CD4-positive, alpha-beta T cell treated with Interleukin-10 for 1 hour (primary cell): ENCODE results near the gene CLNS1A.
"Not testable (repeated sequence)": the region's sequence is repeated elsewhere in the genome, so short reads cannot be mapped to it uniquely, and the experiment has no call there.

Experiments used
- DNase-seq: peaks from one replicate; pipeline ENCODE4 v3.0.0-alpha.2; 2020

CLNS1A gene, protein sequence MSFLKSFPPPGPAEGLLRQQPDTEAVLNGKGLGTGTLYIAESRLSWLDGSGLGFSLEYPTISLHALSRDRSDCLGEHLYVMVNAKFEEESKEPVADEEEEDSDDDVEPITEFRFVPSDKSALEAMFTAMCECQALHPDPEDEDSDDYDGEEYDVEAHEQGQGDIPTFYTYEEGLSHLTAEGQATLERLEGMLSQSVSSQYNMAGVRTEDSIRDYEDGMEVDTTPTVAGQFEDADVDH

DNA sequence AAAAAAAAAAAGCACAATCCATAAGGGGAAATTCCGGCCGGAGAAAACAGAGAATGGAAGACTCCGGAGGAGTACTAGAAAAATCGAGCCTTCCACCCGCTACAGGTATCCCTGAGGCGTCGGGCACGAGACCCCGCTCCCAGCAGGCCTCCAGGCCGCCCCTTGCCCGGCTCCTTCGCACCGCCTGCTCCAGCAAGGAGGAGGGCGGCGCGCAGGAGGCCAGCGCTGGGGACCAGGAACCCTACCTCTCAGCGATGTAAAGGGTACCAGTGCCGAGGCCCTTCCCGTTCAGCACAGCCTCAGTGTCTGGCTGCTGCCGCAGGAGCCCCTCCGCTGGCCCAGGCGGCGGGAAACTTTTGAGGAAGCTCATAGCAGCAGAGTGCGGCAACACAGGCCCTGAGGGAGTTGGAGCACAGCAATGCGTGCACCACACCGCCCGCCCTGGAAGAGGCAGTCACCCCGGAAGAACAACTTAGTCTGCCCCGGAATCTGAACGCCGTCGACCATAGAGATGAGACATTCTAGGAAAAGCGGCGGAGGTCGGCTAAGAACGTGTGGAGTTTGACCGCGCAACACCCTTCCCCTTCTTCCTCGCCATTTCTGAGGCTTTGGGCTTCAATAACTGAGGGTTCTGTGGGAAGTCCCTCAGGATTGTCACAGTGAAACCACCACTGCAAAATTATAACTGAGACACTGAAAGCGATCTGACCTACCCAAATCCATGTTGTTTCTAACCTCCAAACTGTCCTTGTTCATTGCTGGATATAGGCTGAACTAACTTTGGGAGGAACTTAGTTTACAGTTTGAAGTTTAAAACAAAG, at the start of gene CLNS1A:
Gene CLNS1A (minus strand): TSS at position 450 of the 821 bp plus-strand sequence. CDS start 80 bp downstream, at position 370.
- peak; percentile 81 for DNase-seq

DNA sequence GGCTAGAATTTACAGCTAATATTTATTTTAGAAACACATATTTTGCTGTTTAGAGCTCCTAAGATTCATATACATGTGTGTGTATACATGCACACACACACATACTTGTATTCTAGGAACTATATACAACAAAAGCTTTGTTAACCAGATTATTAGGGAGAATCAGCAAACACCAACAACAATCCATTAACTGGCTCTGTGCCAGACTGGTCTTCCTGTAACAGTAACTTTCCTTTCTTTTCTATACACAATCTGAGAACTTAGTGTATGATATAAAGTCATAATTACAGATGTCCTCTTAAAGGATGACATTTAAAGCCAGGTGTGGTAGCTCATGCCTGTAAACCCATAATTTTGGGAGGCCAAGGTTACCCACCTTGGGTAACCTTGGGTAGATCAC, 49.5 kb upstream of the CLNS1A start:
- DNase-seq: no peak

DNA sequence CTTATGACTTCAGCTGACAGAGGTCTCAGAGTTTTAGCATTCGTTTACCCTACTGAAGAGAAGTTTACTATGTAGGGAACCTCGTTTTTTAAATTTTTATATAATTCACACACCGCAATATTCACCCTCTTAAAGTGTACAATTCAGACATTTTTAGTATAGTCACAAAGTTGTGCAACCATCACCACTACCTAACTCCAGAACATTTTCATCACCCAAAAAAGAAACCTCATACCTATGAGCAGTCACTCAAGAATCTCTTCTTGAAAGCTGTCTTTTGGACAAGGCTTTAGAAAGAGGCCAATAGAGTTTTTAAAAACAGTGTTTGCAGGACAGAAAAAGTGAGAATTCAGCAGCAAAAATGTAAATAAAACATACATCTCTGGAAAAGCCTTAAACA, 39.5 kb upstream of the CLNS1A start:
- no peak for DNase-seq

DNA sequence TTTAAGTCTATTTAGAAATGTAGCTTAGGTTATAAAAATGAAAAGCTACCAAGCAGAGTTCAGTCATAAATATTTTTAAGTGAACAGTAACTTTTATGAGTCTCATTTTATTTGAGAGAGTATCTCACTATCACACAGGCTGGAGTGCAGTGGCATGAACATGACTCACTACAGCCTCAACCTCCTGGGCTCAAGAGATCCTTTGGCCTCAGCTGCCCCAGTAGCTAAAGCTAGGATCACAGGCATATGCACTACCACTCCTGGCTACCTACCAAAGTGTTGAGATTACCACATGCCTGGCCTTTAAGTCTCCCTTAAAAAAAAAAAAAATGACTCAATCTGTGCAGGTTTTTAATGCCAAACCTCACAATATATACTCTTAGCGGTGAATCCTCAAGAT, 34.7 kb upstream of the CLNS1A start:
- DNase-seq: no peak

DNA sequence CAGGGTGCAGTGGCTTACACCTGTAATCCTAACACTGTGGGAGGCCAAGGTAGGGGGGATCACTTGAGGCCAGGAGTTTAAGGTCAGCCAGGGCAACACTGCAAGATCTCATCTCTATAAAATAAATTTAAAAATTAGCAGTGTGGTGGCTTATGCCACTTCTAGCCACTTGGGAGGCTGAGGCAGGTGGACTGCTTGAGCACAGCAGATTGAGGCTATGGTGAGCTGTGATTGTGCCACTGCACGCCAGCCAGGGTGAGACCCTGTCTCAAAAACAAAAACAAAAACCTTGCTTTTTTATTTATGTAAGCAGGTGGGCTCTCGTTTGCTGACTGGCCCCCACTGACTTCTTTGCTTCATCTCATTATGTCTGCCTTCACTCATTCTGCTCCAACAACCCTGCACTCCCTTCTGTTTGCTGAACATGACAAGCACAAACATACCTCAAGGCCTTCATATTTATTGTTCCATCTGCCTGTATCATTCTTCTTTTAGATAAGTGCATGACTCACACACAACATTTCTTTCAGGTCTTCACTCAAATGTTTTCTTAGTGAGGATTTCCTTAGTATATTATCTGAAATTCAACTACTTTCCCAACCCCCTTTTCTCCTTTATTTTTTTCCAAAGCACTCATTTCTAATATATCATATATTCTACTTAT, 32.4 kb upstream of the CLNS1A start:
- no peak for DNase-seq

DNA sequence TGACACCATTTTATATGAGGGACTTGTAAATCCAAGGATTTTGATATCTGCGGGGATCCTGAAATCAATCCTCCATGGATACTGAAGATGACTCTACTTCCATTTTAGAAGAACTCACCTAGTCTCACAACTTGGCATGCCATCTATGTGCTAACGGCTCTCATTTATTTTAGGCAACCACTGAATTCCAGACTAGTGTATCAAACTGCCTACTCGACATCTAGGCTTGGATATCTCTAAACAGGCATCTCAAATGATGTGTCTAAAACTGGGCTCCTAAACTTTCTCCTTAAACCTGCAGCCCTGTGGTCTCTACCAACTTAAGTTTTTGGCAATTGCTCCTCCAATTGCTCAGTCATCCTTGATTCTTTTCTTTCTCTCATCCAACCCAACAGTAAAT, 31.2 kb upstream of the CLNS1A start:
- DNase-seq: no peak

DNA sequence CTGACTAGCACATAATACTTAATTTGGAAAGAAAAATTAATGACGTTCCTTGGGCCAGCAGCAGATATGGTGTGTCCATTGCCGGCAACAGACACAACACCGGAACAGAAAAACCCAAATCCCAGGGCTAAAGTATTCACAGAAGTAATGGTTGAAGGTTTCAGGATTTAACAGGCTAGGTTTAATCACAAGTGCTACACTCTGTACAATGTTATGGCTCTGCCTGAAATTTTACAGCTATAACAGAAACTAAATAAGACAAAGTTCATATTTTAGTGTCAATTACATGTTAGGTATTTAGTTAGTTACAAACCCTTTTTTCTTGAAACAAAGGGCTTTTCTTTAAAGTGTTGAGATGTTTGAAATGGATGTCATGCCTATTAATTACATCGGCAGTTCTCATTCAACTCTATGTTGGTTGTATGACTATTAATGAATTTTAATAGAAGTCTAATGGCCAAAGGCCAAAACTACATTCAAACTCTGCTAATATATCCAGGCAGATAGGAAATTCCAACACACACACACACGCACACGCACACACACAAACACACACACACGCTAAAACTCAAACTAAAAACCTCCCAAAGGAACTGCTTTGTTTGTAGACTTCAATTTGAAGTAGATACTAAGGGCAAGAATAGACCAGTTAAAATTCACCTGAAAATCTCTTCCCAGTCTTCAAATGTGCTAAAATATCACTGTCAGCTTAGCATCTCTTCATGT, 27.8 kb upstream of the CLNS1A start:
- DNase-seq: no peak

DNA sequence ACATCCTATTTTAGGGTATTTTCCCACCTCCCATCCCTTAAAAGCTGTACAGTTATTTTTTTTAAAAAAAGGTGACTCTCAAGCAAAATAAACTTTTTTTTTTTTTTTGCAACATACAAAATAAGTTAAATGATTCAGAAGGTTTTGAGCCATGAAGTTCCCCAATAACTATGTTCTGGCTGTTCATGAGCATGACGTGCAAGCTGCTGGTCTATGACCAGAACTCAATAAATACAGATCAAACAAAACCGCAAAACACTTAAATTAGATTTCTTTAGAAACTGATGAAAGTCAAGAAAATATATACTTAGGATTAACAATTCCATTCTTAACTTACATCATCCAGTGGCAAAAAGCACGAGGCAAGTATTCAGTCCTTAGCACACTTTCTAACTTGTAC, 24.1 kb upstream of the CLNS1A start:
- no peak for DNase-seq

DNA sequence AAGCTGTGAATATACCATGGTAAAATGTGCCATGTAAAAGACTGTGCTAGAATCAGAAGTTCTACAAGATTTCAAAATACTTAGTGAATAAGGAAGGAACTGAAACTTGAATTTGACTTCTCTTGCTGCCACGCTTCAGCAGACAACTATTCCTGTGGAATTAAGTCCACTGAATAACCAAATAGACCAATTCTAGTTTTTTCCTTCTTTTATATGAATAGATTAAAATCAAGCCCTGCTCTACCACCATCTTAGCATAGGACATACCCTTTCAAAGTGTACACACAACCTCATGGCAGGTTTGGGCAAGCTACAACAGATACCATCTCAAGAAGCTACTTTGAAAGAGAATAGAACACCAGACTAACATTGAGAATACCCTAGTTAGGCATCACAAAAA, 23.4 kb upstream of the CLNS1A start:
- DNase-seq: no peak

DNA sequence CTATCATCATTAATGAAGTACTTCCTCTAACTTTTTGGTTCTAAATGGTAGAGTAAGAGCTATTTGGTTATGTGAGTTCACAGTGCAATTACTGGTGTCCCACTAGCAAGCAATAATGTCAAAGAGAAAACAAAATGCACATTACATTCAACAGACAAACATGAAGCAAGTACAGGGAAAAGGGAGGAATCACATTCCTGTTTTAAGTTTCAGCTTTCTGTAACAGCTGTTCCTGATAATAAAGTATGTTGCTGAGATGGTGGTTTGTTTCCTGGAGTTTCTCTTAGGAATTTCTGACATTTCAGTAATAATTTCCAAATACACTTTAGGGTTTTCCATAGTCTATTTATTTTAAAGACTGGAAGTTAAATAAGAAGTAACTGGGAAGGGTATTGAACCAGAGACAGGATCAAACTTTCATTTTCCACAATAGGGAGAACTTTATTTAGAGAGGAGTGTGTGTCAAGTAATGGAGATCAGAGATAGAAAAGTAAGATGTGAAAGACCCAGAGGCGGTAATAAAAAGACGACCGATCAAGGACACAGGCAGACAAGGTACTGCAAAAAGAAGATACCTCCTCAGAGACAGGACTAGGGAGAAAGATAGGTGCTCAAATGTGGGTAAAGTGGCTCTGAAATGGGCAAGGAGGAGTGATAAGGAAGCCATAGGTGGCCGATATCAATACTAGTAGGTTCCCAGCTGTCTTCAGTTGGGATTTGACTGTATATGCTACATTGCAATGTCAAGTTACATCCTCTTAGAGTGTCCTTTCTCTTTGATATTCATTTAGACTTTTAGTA, 20.8 kb upstream of the CLNS1A start:
- DNase-seq: no peak

DNA sequence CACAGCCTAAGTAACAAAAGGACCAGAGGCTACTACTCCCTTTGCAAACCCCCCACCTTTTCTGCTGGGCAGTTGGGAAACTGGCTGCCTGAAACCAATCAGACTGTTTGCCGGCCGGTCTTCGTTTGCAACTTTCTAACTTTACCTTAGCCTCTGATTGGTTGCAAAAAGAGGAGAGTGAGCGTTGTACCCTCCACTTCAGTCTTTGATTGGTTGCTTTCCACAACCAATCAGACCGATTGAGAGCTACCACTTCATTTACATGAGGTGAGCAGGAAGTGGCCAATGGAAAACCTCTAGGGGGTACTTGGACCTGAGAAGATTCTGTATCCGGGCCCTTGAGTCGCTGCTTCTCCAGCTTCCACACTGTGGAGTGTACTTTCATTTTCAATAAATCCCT, 18.8 kb upstream of the CLNS1A start:
- DNase-seq: no peak

DNA sequence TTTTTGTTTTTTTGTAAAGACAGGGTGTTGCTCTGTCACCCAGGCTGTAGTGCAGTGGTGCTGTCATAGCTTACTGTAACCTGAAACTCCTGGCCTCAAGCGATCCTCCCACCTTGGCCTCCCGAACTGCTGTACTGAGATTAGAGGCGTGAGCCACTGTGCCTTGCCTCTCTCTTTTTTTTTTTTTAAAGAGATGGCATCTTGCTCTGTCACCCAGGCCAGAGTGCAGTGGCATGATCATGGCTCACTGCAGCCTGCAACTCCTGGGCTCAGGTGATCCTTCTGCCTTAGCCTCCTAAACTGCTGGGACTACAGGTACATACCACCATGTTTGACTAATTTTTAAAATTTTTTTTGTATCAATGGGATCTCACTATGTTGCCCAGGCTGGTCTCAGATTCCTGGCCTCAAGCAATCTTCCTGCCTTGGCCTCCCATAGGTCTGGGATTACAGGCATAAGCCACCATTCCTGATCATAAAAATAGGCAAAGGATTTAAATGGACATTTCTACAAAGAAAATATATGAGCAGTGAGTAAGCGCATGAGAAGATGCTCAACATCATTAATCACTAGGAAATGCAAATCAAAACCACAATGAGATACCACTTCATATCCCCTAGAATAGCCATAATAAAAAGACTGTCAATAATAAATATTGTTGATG, 17.3 kb upstream of the CLNS1A start:
- DNase-seq: no peak

DNA sequence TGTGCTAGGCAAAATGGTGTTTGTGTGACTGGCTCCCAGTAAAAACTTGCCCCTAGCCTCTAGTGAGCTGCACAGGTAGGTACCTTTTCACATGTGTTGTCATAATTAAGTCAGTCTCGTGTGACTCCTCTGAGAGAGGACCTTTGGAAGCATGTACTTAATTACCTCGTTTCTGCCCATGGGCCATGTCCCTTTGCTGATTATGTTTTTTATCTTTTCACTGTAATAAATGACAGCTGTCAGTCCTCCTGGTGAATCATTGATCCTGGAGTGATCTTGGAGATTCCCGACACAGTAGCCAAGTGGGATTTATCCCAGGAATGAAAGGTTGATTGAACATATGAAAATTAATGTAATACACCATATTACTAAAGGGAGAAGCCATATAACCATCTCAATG, 12.5 kb upstream of the CLNS1A start:
- no peak for DNase-seq

DNA sequence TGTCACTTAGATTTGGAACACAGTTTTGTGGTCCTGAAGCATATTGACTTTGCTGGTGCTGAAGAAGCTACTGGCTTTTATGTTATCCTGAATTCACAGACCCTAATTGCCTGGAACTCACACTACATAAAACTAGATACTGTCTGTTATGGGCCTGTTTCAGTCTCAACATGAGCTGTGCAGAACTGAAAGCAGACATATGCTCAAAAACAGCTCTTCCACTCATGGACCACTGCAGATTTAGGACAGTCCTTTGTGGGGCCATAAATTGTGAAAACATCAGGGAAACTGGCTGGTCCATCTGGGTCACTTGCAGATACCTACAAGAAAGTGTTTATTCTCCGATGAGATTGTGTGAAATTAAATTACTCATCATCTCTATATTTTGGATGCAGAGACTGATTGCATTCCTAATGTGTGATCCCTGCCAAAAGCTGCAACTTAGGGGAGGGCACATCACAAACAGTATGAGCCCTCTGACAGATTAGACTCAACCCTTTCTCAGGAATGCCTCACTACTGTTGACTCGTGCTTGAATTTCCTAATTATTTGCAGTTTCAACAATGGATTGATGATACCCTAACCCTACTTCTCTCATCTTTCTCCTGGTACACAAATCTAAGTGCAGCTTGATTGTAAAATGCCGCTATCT, 10.2 kb upstream of the CLNS1A start:
- DNase-seq: no peak

DNA sequence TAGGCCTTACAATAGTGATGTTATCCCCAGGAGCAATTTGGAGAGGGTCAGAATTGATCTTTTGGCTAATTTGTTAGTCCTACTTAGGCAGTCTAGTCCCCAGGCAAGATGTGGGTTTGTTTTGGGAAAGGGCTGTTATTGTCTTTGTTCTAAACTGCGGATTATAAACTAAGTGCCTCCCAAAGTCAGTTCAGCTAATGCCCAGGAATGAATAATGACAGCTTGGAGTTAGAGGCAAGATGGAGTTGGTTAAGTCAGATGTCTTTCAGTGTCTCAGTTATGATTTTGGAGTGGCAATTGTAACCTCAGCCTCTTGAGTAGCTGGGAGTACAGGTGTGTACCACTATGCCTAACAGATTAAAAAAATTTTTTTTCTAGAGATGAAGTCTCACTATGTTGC, 7.3 kb upstream of the CLNS1A start:
- DNase-seq: no peak

DNA sequence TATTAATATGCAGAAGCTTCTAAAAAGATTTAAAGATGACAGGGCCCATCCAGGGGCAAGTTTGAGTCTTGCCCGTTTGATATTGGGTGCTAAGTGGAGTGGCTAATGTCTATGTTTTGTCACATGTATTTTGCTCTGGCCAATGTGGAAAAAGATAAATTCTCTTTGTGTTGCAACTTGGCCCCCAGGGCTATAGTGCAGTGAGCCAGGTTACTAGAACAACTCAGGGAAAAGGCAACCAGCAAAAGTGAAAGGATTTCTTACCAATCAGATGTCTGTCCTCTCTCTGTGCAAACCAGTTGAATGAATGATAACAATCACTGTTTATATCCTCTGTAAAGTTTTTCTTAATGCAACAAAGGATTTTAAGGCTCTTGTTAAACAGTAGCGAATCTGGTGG, 4.6 kb upstream of the CLNS1A start:
- DNase-seq: no peak

DNA sequence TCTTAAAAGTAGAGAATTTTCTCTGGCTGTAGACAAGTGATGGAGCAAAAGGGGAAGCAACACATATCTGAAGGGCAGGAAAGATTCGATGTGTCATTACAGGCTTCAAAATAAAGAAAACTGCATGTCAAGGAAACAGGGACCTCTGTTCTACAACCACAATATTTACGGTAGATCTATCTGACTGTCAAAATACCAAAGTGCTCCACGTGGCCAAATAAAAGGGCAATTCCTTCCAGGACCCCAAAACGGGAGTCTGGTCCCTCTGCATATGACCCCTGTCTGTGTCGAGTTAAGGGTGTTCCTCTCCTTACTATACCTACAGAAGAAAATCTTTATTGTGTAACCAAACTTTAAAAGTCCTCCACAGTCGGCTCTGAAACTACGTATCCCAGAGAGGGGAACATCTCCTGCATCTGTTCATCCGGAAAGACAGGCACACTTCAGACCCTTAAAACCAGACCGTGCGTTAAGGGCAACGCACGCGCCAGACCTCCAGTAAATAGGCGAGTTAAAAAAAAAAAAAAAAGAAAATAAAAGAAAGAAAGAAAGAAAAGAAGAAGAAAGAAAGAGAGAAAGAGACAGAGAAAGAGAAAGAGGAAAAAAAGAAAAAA, 756 bp downstream of the CLNS1A start:
- no peak for DNase-seq

DNA sequence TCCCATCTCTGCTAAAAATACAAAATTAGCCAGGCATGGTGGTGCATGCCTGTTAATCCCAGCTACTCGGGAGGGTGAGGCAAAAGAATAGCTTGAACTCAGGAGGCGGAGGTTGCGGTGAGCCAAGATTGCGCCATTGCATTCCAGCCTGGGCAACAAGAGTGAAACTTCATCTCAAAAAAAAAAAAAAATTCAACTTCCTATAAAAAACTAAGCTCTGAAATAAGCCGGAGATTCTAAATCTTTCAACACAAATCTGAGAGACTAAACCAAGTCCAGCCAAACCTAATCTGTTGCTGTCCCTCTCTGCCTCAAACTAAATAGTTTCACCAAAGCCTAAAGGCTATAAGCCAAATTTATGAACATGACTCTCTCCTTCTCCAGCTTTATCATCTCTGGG, 3.7 kb downstream of the CLNS1A start:
- DNase-seq: not testable (repeated sequence)

DNA sequence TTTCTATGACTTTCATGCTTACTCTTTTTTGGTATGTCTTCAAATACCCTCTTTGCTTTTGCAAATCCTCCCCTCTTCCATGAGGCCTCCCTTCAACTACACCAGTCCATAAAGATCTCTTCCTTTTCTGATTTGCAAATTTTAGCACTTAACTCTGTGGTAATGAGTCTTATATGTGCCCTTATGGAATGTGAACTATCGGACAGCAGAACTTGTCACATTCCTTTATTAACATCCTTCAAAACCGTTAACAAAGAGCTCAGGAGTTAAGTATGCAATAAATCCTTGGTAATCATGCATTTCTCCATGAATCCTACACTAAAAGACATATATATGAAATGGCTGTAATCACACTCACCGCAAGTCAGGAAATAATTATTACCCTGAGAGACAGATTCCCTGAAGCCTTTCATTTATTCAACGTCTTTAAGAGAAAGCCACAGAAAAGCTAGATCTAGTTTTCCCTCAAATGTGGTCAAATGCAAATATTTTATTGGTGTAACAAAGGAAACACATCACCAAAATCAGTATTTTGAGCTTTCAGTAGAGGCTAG, 7.4 kb downstream of the CLNS1A start:
- DNase-seq: no peak

DNA sequence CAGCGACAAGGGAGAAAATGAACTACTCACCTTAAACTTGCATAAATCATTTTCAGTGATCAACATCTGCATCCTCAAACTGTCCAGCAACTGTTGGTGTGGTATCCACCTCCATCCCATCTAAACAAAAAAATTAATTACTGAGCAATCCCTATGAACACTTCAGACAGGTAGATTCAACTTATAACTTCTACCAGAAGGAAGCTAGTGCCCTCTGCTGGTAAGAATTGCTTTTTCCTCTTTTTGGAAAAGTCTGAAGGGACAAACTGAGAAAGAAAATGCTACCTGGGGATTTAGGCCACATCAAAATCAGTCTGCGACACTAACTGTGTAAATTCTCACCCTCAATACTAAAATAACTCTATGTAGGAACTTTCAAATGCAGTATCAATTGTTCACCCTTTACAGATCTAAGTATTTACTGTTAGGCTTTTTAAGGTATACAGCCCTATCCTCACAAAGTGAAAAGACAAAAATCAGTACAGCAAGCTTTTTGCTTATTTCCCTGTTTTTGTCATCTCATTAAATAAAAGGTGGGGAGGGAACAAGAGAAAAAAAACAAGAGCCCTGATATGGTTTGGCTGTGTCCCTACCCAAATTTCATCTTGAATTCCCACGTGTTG, 17.9 kb downstream of the CLNS1A start:
- DNase-seq: peak; percentile 61
